PC-3 (cell line): Measurements from ENCODE around the gene LSR. TPM values are rescaled to one million over a fixed set of nuclear protein-coding genes. Genes with fewer than 3 reads are reported as not detected.

Source experiments
- ATAC-seq: fragments of 200-7000 bp; cut with Tn5 transposase; 2 replicates; pipeline ENCODE4 v1.9.1; 2020; ENCODE audit warnings: mild to moderate bottlenecking, moderate library complexity
- BruUV-seq: library from RNA; stranded (reverse); fragments of 400-500 nt; replicated peaks from 2 replicates; lab custom pipeline; 2021; lab: Mats Ljungman, UMichigan
- CTCF ChIA-PET: fragments of 300-600 bp; sonication (Branson Sonifier 250); formaldehyde crosslinking; loops from one replicate; lab custom pipeline; 2022; ENCODE audit warnings: antibody characterized with exemption; lab: Charles Lee
- POLR2A ChIA-PET: fragments of 300-600 bp; sonication (Branson Sonifier 250); formaldehyde crosslinking; loops from one replicate; lab custom pipeline; 2022; ENCODE audit warnings: antibody characterized with exemption; ENCODE audit not compliant: unreplicated experiment; lab: Charles Lee
- DNase-seq: peaks from one replicate; pipeline ENCODE4 v3.0.0-alpha.2; 2015
- H2AFZ ChIP-seq: fragments of 300-600 bp; sonication (generic); 2 replicates; pipeline ENCODE4 v1.6.0; 2016; ENCODE audit warnings: antibody characterized with exemption, low read length
- H3F3A ChIP-seq: fragments of 300-600 bp; sonication (generic); one replicate; pipeline ENCODE4 v1.6.0; 2017; ENCODE audit warnings: antibody characterized with exemption, low read length, control low read depth, mild to moderate bottlenecking; ENCODE audit not compliant: unreplicated experiment
- H3K27ac ChIP-seq: fragments of 300-600 bp; sonication (generic); 2 replicates; pipeline ENCODE4 v1.5.1; 2016; ENCODE audit warnings: mild to moderate bottlenecking, low read length
- H3K27me3 ChIP-seq: fragments of 300-600 bp; sonication (generic); 2 replicates; pipeline ENCODE4 v1.6.1; 2016; ENCODE audit warnings: low read length, mixed read lengths
- H3K36me3 ChIP-seq: fragments of 300-600 bp; sonication (generic); 2 replicates; pipeline ENCODE4 v1.6.1; 2016; ENCODE audit warnings: low read depth, mixed run types, low read length, mixed read lengths
- H3K4me1 ChIP-seq: fragments of 300-600 bp; sonication (generic); 2 replicates; pipeline ENCODE4 v1.5.1; 2016; ENCODE audit warnings: low read length; ENCODE audit not compliant: insufficient read depth
- H3K4me2 ChIP-seq: fragments of 300-600 bp; sonication (generic); 2 replicates; pipeline ENCODE4 v1.6.0; 2016; ENCODE audit warnings: low read length
- H3K4me3 ChIP-seq: fragments of 300-600 bp; sonication (generic); 2 replicates; pipeline ENCODE4 v1.5.1; 2016; ENCODE audit warnings: mild to moderate bottlenecking, low read length, mixed read lengths
- H3K79me2 ChIP-seq: fragments of 300-600 bp; sonication (generic); 2 replicates; pipeline ENCODE4 v1.6.1; 2017; ENCODE audit warnings: low read length, mixed read lengths
- H3K9ac ChIP-seq: fragments of 300-600 bp; sonication (generic); 2 replicates; pipeline ENCODE4 v1.6.0; 2016; ENCODE audit warnings: mild to moderate bottlenecking, low read length
- H3K9me2 ChIP-seq: fragments of 300-600 bp; sonication (generic); replicated peaks from 2 replicates; pipeline ENCODE4 v1.6.1; 2016; ENCODE audit warnings: mixed run types, low read length, mixed read lengths
- H3K9me3 ChIP-seq: fragments of 300-600 bp; sonication (generic); 2 replicates; pipeline ENCODE4 v1.6.1; 2016; ENCODE audit warnings: low read length, mixed read lengths
- H4K20me1 ChIP-seq: fragments of 300-600 bp; sonication (generic); 2 replicates; pipeline ENCODE4 v1.6.1; 2016; ENCODE audit warnings: low read length, mixed read lengths
- EZH2 ChIP-seq: fragments of 300-600 bp; sonication (generic); IDR thresholded peaks from one replicate; pipeline ENCODE4 v1.6.1; 2017; ENCODE audit warnings: antibody characterized with exemption, mild to moderate bottlenecking, low read length; ENCODE audit not compliant: unreplicated experiment
- EZH2phosphoT487 ChIP-seq: fragments of 300-600 bp; sonication (generic); IDR thresholded peaks from 2 replicates; pipeline ENCODE4 v1.6.1; 2018; ENCODE audit warnings: mild to moderate bottlenecking, antibody characterized with exemption, low read length, borderline replicate concordance
- intact Hi-C: fragments of 100-400 bp; cut with micrococcal nuclease; formaldehyde crosslinking; loops from 2 replicates; pipeline ENCODE4 v1.9.0; 2023
- total RNA-seq: library from RNA; depleted of rRNA; stranded (reverse); fragments of >200 nt; gene quantifications from 2 replicates; pipeline ENCODE4 v1.2.3, GENCODE V29; 2014
- TF ChIP-seq, protein P1 (sequence below): fragments of 300-600 bp; sonication (generic); conservative IDR thresholded peaks from 2 replicates; pipeline ENCODE4 v1.5.1; 2017; ENCODE audit warnings: antibody characterized with exemption, low read depth, mild to moderate bottlenecking, low read length

The LSR gene
- total RNA-seq, 1 experiment from 2014 or later, result 91.0 TPM

- Histone ChIP-seq H3K9me3 (no peaks in the 10 kb centered on the region), H3K4me1 (peaks cover 20% of the 10 kb centered on the region), H3K27ac (peak overlapping the region; percentile 46), H3K4me2 (peak overlapping the region; percentile 97), H2AFZ (peak overlapping the region; percentile 73), H3K36me3 (no peaks in the 10 kb centered on the region; the same call in 1 of the 2 replicates), H3F3A (no peaks in the 10 kb centered on the region), H3K9ac (peak overlapping the region; percentile 91), H3K79me2 (peaks cover 17% of the 10 kb centered on the region; the same call in 1 of the 2 replicates), H3K9me2 (no peaks in the 10 kb centered on the region), H4K20me1 (no peaks in the 10 kb centered on the region), H3K4me3 (peak overlapping the region; percentile 78), H3K27me3 (no peaks in the 10 kb centered on the region)
- BruUV-seq, result no TSS peak
- TF ChIP-seq EZH2 (no peak), EZH2phosphoT487 (no peak)
- TF ChIP-seq, protein P1, sequence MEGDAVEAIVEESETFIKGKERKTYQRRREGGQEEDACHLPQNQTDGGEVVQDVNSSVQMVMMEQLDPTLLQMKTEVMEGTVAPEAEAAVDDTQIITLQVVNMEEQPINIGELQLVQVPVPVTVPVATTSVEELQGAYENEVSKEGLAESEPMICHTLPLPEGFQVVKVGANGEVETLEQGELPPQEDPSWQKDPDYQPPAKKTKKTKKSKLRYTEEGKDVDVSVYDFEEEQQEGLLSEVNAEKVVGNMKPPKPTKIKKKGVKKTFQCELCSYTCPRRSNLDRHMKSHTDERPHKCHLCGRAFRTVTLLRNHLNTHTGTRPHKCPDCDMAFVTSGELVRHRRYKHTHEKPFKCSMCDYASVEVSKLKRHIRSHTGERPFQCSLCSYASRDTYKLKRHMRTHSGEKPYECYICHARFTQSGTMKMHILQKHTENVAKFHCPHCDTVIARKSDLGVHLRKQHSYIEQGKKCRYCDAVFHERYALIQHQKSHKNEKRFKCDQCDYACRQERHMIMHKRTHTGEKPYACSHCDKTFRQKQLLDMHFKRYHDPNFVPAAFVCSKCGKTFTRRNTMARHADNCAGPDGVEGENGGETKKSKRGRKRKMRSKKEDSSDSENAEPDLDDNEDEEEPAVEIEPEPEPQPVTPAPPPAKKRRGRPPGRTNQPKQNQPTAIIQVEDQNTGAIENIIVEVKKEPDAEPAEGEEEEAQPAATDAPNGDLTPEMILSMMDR, result no peak
- peak; percentile 48 for ATAC-seq
- DNase-seq, result peak; percentile 66
- CTCF ChIA-PET, result no interaction called here
- intact Hi-C loops, result loop anchor here (5.0 kb wide), 1 partner anchor 239 kb away; no protein-coding TSS in a partner anchor
- POLR2A ChIA-PET, result no interaction called here
Observed at GRCh38 chr19:35267818-35268535, 19.2 kb downstream of the LSR start.

- Histone ChIP-seq H3K4me2 (peak within 1 kb of the TSS; percentile 97), H3K9me2 (no peaks in the 10 kb centered on the region), H3K4me1 (peaks cover 20% of the 10 kb centered on the region), H4K20me1 (no peaks in the 10 kb centered on the region), H3K27ac (peak within 1 kb of the TSS; percentile 46), H3K9ac (peak within 1 kb of the TSS; percentile 91), H3K79me2 (peaks cover 17% of the 10 kb centered on the region; the same call in 1 of the 2 replicates), H3F3A (no peaks in the 10 kb centered on the region), H3K9me3 (no peaks in the 10 kb centered on the region), H3K36me3 (no peaks in the 10 kb centered on the region; the same call in 1 of the 2 replicates), H3K27me3 (no peaks in the 10 kb centered on the region), H2AFZ (peak within 1 kb of the TSS; percentile 73), H3K4me3 (peak within 1 kb of the TSS; percentile 78)
- ChIA-PET CTCF (no interaction called here), POLR2A (no interaction called here)
- no TSS peak for BruUV-seq
- intact Hi-C loops, result loop anchor here (5.0 kb wide), 1 partner anchor 239 kb away; no protein-coding TSS in a partner anchor
- DNase-seq, result peak; percentile 58
- peak; percentile 13 for ATAC-seq
- TF ChIP-seq EZH2 (no peak), EZH2phosphoT487 (no peak)
- TF ChIP-seq, protein P1, result no peak
Observed at GRCh38 chr19:35268536-35269437, 20.0 kb downstream of the LSR start, which contains the start of gene USF2. USF2 (plus strand) TSS chr19:35268962; CDS start chr19:35269102, 140 bp downstream.
